GM20000 (cell line): ENCODE data around the gene MSL2.
"Not testable (repeated sequence)": the region's sequence is repeated elsewhere in the genome, so short reads cannot be mapped to it uniquely, and the experiment has no call there.

ENCODE experiments used
- DNase-seq: peaks from one replicate; pipeline ENCODE4 v3.0.0; 2012; ENCODE audit warnings: low spot score
- CTCF ChIP-seq: IDR thresholded peaks from 2 replicates; pipeline ENCODE4 v1.5.1; 2012; ENCODE audit warnings: mild to moderate bottlenecking, control low read depth; ENCODE audit errors: extremely low read depth, missing control alignments

MSL2 gene

DNA sequence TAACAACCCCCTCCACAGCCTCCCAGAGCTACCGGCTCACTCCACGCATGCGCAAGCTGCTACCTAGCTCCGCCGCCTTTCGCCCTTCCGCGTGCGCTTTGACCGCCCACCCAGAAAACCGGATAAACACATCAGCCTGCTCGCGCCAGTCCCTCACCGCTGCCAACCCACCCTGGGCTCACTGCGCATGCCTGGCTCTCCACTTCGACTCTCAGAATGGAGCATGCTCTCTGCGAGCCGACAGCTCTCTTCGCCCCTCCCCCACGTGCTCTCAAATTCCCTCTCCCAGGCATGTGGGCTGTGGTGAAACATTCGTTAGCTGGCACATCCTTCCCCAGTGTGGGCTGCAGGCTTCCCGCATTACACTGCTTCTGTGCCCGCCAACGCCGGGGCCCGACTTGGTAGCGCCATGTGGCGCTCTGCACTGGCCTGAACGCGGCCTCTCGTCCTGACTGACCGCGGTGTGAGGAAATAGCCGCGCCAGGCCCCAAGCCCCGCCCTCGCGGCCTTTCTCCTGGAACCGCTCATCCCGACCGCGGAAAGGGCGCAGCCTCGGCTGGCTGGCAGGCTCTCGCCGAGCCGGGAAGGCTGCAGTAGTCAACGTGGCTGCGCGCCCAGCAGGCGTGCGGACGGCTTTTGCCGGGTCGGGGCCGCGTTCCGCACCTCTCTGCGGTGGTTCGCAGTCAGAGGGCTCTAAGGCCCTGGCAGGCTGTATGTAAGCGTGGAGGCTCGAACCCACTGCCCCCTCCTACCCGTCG, 445 bp upstream of the MSL2 start:
- DNase-seq, result peak; percentile 98
- TF ChIP-seq CTCF, result no peak

GRCh38 chr3:136195258-136196063, 674 bp downstream of the MSL2 start:
- peak; percentile 88 for DNase-seq
- no peak for TF ChIP-seq CTCF

GRCh38 chr3:136194409-136195257, 1.5 kb downstream of the MSL2 start:
- DNase-seq, result peak; percentile 25
- TF ChIP-seq CTCF, result no peak

- DNase-seq, result no peak
- TF ChIP-seq CTCF, result no peak
Observed at GRCh38 chr3:136193278-136194054, 2.7 kb downstream of the MSL2 start.

GRCh38 chr3:136192831-136193230, 3.3 kb downstream of the MSL2 start:
- no peak for TF ChIP-seq CTCF
- no peak for DNase-seq

DNA sequence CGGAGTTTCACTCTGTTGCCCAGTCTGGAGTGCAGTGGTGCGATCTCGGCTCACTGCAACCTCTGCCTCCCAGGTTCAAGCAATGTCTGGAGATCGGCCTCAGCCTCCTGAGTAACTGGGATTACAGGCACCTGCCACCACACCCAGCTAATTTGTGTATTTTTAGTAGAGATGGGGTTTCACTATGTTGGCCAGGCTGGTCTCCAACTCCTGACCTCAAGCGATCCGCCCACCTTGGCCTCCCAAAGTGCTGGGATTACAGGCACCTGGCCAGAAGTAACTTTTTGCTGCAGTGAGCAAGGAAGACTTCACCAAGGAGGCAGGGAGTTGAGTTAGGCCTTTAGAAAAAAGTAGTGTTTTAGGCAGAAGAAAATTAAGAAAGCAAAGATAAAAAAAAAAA, 3.9 kb downstream of the MSL2 start:
- not testable (repeated sequence) for DNase-seq

DNA sequence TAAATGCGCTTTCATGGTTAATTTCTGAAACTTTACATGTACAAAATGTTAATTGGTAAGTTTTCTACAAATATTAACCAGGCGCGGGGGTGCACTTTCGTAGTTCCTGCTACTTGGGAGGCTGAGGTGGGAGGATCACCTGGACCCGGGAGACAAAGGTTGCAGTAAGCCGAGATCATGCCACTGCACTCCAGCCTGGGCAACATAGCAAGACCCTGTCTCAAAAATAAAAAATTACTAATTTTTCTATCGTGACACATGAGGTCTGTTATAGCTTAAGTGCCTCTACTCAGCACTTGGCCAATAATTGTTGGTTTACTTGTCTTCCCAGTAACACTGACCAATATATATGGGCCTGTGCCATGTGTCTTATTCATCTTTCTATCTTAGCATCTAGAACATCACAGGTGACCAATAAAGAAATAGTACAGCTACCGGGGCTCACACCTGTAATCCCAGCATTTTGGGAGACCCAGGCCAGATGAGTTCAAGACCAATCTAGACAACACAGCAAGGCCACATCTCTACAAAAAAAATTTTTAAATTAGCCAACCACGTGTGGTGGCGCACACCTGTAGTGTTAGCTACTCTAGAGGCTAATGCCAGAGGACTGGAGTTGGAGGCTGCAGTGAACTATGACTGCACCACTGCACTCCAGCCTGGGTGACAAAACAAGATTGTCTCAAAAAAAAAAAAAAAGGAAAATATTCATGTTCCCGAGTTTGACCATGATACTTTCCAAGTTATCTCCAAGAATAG, 6.1 kb downstream of the MSL2 start:
- DNase-seq, result no peak
- no peak for TF ChIP-seq CTCF
